ENCODE data around the gene AUTS2.

The AUTS2 gene

GRCh38 chr7:69946901-69947300 is 348.6 kb downstream of the AUTS2 start:
- TF ChIP-seq CTCF (IDR thresholded peaks at IDR 0.05; ENCODE audit: extremely low read depth, missing control alignments) = no peak
- no peak for DNase-seq (ENCODE audit: low spot score)

GRCh38 chr7:69947998-69948397 is 349.7 kb downstream of the AUTS2 start:
- no peak for TF ChIP-seq CTCF (IDR thresholded peaks at IDR 0.05; ENCODE audit: extremely low read depth, missing control alignments)
- DNase-seq (ENCODE audit: low spot score) = no peak

- TF ChIP-seq CTCF (IDR thresholded peaks at IDR 0.05; ENCODE audit: extremely low read depth, missing control alignments) = no peak
- DNase-seq (ENCODE audit: low spot score) = no peak
Measured at GRCh38 chr7:69949122-69949521, 350.8 kb downstream of the AUTS2 start.

- no peak for DNase-seq (ENCODE audit: low spot score)
Measured at GRCh38 chr7:69951458-69951857, 353.2 kb downstream of the AUTS2 start.

GRCh38 chr7:69953136-69954067 is 355.1 kb downstream of the AUTS2 start:
- TF ChIP-seq CTCF (IDR thresholded peaks at IDR 0.05; ENCODE audit: extremely low read depth, missing control alignments) = no peak

More at GRCh38 chr7:69951458-69951857, 353.2 kb downstream of the AUTS2 start:
- TF ChIP-seq CTCF (IDR thresholded peaks at IDR 0.05; ENCODE audit: extremely low read depth, missing control alignments) = no peak

GRCh38 chr7:69956541-69956940 is 358.3 kb downstream of the AUTS2 start:
- no peak for DNase-seq (ENCODE audit: low spot score)
- no peak for TF ChIP-seq CTCF (IDR thresholded peaks at IDR 0.05; ENCODE audit: extremely low read depth, missing control alignments)

More at GRCh38 chr7:69953136-69954067, 355.1 kb downstream of the AUTS2 start:
- DNase-seq (ENCODE audit: low spot score) = no peak

GRCh38 chr7:69957661-69958060 is 359.4 kb downstream of the AUTS2 start:
- no peak for TF ChIP-seq CTCF (IDR thresholded peaks at IDR 0.05; ENCODE audit: extremely low read depth, missing control alignments)
- DNase-seq (ENCODE audit: low spot score) = no peak
